Stimulated activated CD4-positive, alpha-beta T cell treated with anti-CD3 and anti-CD28 coated beads, TNF-alpha, amount 100 ng/mL, for 24 hours (primary cell): ENCODE measurements around the gene PDGFC.

Experiments
- DNase-seq, 3 experiments: peaks; one replicate each; pipeline ENCODE4 v3.0.0-alpha.2; 2020; ENCODE audit warnings: low read depth in 3 of 3

Gene PDGFC

DNA sequence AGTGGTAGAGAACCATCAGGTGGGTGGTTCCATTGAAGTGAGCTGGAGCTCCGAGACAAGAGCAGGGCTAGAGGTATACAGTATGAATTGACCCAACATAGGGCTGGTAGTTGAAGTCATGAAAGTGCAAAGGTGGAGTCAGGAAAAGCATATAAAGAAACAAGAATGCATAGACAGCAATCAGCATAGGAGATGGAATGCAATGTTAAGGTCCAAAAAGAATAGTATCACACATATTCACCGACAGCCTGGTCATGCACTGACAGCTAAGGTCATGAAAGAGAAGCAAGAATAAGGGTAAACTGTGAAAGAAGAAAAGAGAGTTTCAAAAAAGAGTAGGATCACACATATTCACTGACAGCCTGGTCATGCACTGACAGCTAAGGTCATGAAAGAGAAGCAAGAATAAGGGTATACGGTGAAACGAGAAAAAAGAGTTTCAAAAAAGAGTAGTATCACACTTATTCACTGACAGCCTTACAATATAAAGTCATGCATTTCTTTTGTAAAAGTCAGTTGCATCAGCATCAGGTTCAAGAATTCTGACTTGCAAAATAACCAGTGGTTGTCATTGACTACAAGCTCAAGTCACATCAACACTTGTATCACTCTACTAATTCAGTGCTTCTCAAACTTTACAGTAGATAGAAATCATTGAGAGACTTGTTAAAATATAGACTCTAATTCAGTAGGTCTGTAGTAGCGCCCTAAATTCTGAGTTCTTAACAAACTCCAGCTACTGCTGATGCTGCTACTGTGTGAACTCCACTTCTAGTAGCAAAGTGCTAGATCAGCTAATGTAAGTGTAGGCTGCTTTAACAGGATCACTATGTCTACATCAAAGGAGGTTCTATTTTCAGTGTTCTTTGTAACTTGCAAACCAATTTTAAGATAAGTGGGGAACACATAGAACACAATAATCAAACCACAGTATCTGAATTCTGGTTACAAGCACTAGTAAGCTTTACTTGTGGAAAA lies 221.9 kb downstream of the PDGFC start:
- no peak for DNase-seq

- no peak for DNase-seq
These were observed 225.5 kb downstream of the PDGFC start for GRCh38 chr4:156746111-156746510.

GRCh38 chr4:156738766-156739165 lies 232.8 kb downstream of the PDGFC start:
- no peak for DNase-seq

DNA sequence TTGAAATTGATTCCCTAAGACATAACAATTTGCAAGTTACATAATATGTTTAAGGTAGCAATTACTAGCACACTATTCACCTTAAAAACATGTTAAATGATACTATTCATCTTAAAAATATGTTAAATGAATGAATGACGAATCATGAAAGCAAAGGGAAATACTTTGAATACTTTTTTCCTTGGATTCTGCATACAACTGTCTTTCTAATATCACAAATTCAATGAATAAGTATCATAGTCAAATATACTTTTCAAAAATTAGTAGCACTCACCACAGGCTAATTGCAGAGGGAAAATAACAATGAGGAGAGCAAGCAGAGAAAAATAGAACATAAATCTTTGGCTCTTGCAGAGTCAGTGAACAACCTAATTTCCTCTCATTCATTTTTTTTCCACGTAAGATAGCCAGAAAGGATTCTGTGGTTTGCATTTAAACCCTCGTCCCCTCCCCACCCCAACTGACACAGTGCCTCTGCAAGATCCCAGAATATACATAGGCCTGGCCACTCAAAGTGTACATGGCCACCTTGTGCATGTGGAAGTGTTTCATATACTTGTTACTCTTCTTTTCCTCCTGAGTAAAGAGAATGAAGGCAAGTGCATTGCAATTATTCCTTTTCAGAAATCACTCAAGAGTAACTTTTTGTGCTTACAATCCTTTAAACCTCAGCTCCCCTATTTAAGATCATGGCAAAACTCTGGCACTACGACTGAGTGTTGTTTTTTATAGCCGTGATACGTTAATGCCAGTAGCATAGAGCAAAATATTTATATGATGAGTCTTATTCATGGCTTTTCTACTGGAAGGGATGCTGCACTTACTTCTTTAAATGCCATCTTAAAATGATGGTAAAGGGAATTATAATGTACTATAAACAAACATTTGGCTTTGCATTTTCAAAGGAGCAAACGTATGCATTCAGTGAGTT lies 236.4 kb downstream of the PDGFC start:
- DNase-seq: no peak

DNA sequence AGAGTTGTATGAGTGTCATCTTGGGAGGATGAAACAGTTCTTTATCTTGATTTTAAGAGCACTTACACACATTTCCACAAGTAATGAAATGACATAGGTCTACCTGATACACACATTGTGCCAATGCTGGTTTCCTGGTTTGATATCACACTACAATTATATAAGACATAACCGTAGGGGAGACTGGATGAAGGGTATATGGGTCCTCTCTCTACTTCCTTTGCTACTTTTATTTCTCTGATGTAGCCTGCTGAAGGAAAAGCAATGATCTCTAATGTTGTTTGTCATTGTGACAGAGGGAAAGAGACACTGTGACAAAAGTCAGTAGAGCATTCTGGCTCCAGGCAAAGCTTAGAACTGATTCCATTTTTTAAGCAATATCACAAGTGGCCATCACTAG lies 238.0 kb downstream of the PDGFC start:
- no peak for DNase-seq

- no peak for DNase-seq
These were observed 239.0 kb downstream of the PDGFC start for GRCh38 chr4:156732634-156733033.

- no peak for DNase-seq
These were observed 242.2 kb downstream of the PDGFC start for GRCh38 chr4:156729416-156729815.

DNA sequence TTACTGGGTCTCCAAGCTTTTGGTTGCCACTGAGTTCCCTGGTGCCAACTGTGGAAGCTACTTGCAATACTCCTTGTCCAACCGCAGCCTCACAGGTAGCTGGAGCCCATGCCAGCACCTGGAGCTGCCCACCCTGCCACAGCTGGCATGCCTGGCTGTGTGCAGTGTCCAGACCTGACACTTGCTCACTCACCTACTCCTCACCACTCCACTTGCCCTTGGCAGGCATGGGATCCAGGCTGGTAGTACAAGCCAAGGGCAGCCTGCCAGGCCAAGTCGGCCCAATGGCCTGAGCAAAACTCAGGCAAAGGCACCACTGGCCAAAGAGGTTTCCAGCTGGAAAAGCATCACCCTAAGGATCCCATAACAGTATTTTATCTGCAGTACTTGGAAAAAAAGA lies 246.3 kb downstream of the PDGFC start:
- no peak for DNase-seq

- no peak for DNase-seq
These were observed 247.5 kb downstream of the PDGFC start for GRCh38 chr4:156723951-156724668.

GRCh38 chr4:156718226-156718625 lies 253.4 kb downstream of the PDGFC start:
- no peak for DNase-seq

GRCh38 chr4:156711193-156711590 lies 260.4 kb downstream of the PDGFC start:
- DNase-seq: no peak
